ENCODE measurements around the gene ILF3.

DNA sequence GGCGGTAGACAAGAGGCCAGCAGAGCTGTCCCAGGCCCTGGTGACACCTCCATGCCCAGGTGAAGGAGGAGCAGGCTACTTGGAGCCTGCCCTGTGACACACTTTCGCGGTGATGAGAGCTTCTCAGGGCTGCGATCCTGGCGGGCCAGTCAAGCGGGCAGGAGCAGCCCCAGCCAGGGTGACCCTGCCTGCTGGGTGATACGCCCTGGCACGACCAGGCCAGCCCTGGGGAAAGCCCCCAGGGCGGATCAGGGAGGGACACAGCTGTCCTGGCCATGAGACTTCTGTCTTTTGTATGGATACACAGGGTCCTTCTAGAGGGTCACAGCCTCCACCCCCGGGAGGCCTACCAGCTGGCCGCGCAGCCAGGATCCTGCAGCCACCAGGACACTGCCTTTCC is 76.8 kb downstream of the ILF3 start:
- TF ChIP-seq, protein P1, sequence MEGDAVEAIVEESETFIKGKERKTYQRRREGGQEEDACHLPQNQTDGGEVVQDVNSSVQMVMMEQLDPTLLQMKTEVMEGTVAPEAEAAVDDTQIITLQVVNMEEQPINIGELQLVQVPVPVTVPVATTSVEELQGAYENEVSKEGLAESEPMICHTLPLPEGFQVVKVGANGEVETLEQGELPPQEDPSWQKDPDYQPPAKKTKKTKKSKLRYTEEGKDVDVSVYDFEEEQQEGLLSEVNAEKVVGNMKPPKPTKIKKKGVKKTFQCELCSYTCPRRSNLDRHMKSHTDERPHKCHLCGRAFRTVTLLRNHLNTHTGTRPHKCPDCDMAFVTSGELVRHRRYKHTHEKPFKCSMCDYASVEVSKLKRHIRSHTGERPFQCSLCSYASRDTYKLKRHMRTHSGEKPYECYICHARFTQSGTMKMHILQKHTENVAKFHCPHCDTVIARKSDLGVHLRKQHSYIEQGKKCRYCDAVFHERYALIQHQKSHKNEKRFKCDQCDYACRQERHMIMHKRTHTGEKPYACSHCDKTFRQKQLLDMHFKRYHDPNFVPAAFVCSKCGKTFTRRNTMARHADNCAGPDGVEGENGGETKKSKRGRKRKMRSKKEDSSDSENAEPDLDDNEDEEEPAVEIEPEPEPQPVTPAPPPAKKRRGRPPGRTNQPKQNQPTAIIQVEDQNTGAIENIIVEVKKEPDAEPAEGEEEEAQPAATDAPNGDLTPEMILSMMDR (conservative IDR thresholded peaks at IDR 0.05; ENCODE audit: low read depth in 2 of 2), result no peak
- TF ChIP-seq POLR2AphosphoS5 (IDR thresholded peaks at IDR 0.05; ENCODE audit: low read depth), result no peak
- no peak for TF ChIP-seq EZH2 (IDR thresholded peaks at IDR 0.05; ENCODE audit: low read depth, unreplicated experiment)
- TF ChIP-seq CREB1 (CRISPR knock-in tag; IDR thresholded peaks at IDR 0.05; ENCODE audit: low read depth), result no peak
